ENCODE data around the gene RELT.

GRCh38 chr11:73376803-73377629 is 817 bp downstream of the RELT start:
- TF ChIP-seq ZBTB33 (IDR thresholded peaks at IDR 0.05; ENCODE audit: extremely low read depth, insufficient replicate concordance, low read length) (no peak), CEBPB (IDR thresholded peaks at IDR 0.05; ENCODE audit: low read depth) (no peak), EZH2 (IDR thresholded peaks at IDR 0.05) (no peak), ZNF274 (IDR thresholded peaks at IDR 0.05; ENCODE audit: low read depth, low read length) (no peak), POLR2A (IDR thresholded peaks at IDR 0.05; ENCODE audit: borderline replicate concordance, extremely low read depth, insufficient read depth, insufficient read length) (no peak), SRF (IDR thresholded peaks at IDR 0.05; ENCODE audit: low read depth) (no peak), TCF7L2 (IDR thresholded peaks at IDR 0.05; ENCODE audit: borderline replicate concordance, extremely low read depth, insufficient read depth, insufficient read length) (peak; percentile 18), JUND (IDR thresholded peaks at IDR 0.05) (no peak)
- TF ChIP-seq, protein P1, sequence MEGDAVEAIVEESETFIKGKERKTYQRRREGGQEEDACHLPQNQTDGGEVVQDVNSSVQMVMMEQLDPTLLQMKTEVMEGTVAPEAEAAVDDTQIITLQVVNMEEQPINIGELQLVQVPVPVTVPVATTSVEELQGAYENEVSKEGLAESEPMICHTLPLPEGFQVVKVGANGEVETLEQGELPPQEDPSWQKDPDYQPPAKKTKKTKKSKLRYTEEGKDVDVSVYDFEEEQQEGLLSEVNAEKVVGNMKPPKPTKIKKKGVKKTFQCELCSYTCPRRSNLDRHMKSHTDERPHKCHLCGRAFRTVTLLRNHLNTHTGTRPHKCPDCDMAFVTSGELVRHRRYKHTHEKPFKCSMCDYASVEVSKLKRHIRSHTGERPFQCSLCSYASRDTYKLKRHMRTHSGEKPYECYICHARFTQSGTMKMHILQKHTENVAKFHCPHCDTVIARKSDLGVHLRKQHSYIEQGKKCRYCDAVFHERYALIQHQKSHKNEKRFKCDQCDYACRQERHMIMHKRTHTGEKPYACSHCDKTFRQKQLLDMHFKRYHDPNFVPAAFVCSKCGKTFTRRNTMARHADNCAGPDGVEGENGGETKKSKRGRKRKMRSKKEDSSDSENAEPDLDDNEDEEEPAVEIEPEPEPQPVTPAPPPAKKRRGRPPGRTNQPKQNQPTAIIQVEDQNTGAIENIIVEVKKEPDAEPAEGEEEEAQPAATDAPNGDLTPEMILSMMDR (IDR thresholded peaks at IDR 0.05 in 2 of 3, conservative IDR thresholded peaks at IDR 0.05 in 1 of 3; ENCODE audit: borderline replicate concordance in 1 of 3, insufficient read depth in 1 of 3, low read depth in 2 of 3, low read length in 2 of 3) = no peak
- TF ChIP-seq, protein P2, sequence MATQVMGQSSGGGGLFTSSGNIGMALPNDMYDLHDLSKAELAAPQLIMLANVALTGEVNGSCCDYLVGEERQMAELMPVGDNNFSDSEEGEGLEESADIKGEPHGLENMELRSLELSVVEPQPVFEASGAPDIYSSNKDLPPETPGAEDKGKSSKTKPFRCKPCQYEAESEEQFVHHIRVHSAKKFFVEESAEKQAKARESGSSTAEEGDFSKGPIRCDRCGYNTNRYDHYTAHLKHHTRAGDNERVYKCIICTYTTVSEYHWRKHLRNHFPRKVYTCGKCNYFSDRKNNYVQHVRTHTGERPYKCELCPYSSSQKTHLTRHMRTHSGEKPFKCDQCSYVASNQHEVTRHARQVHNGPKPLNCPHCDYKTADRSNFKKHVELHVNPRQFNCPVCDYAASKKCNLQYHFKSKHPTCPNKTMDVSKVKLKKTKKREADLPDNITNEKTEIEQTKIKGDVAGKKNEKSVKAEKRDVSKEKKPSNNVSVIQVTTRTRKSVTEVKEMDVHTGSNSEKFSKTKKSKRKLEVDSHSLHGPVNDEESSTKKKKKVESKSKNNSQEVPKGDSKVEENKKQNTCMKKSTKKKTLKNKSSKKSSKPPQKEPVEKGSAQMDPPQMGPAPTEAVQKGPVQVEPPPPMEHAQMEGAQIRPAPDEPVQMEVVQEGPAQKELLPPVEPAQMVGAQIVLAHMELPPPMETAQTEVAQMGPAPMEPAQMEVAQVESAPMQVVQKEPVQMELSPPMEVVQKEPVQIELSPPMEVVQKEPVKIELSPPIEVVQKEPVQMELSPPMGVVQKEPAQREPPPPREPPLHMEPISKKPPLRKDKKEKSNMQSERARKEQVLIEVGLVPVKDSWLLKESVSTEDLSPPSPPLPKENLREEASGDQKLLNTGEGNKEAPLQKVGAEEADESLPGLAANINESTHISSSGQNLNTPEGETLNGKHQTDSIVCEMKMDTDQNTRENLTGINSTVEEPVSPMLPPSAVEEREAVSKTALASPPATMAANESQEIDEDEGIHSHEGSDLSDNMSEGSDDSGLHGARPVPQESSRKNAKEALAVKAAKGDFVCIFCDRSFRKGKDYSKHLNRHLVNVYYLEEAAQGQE (IDR thresholded peaks at IDR 0.05; ENCODE audit: low read depth) = no peak
- TF ChIP-seq, protein P3, sequence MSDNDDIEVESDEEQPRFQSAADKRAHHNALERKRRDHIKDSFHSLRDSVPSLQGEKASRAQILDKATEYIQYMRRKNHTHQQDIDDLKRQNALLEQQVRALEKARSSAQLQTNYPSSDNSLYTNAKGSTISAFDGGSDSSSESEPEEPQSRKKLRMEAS (IDR thresholded peaks at IDR 0.05) = no peak; the same call in 1 of the 2 replicates
